DMS 273 (cell line): ENCODE results near the gene APOL5.

Experiments used
- DNase-seq: peaks from one replicate; lab custom pipeline; 2025; ENCODE audit not compliant: unreplicated experiment; lab: John Stamatoyannopoulos, UW

Gene APOL5

DNA sequence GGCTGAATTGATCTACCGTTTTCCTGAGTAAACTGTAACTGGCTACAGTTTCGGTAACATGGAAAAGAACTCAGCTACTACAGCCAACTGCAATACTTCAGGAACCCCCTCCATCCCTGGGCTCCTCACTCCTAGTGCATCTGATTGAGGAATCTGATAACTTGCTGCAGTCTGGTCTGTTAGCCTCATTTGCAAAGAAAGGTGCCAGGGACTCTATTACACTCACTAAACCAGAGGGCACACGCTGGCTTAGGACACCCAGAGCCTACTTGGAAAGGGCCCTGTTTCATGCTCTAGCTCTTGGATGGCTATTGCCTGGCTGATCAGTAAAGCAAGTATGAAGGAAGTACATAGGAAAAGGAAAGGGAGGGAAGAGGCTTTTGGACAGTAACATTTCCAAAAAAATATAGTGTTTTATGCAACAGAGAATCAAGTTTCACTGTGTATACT is 22.3 kb downstream of the APOL5 start:
- DNase-seq = no peak

- DNase-seq = no peak
Measured at GRCh38 chr22:35740616-35741015, 22.9 kb downstream of the APOL5 start.

DNA sequence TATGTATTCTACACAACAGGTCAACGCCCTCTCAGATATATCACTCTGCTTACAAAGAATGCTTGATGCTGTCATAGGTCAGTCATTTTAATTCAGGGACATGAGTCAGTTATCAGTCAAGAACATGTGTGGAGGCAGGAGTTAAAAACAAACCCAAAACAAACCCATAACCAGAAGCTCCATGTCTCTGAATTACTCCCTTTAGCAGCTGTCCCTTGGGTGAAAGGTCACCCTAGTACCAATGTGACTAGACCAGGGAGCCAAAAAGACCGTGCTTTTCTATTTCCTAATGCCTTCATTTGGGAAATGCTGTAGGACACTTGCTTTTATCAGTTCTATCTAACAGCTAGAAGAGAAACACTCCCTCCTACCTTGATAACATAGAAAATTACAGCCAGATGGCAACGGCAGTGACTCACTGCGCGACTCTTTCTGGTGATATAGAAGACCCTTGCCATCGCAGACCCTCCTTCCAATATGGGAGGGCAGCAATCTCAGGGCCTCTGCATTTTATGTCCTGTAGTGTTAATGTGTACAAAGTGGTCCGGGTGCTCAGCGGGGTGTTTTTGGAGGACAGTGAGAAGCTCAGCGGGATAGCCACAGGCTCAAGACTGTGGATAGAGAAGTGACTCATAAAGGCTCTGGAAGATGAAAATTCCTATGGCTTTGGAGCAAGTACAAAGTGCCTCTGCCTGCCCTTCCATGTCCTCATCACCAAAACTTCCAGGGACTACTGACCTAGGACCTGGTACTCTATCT is 24.8 kb downstream of the APOL5 start:
- no peak for DNase-seq

DNA sequence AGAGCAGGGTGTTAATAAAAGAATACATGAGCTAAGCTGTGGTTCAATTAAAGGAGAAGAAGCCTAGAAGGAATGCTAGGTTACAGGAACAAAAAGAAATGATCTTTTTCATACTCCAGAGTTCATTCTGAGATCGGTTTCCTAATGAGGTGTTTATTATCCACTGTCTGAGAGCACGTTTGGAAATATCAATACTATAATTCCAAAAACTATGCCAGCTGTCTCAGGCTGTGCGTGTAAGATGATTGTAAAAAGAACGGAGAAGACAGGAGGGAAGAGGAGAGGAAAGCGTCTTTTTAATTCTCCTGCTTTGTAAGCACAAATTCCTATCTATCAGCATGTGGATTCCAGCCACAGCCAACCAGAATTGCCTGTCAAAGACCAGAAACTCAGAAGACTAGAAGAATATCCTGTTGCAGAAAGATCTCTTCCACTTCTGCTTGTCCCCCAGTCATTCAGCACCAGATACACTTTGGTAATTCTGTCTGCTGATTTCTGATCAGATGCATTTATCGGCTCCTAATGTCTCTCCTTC is 25.7 kb downstream of the APOL5 start:
- no peak for DNase-seq

- no peak for DNase-seq
Measured at GRCh38 chr22:35746248-35746647, 28.6 kb downstream of the APOL5 start.

DNA sequence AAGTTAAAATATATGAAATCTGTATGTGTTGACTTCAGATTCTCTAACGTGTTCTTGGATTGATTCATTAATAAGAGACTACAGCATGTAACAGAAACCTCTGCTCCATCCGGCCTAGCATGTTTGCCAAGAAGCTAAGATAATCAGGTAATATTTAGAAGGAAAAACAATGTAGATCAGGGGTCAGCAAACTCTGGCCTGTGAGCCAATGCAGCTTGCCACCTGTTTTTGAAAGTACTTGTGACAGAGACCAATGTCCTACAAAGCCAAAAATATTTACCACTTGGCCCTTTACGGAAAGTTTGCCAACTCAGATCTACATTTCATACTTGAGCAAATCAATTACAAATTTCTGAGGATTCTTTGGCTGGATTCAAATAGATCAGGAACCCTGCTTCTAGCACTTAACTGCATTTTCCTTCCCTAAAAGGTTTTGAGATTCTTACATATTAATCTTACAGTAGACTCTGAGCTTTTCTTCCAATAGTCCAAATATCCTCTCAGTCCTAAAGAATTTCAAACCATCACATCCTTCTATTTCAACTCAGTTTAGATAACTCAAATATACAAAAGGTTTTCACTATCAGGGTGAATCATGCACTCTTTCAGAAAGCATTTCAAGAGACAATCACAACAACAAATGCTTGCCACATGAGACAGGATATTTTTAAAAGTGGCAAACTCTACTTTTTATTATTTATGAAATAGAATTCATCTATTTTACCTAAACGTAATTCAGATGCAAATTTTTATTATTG is 29.5 kb downstream of the APOL5 start:
- no peak for DNase-seq

DNA sequence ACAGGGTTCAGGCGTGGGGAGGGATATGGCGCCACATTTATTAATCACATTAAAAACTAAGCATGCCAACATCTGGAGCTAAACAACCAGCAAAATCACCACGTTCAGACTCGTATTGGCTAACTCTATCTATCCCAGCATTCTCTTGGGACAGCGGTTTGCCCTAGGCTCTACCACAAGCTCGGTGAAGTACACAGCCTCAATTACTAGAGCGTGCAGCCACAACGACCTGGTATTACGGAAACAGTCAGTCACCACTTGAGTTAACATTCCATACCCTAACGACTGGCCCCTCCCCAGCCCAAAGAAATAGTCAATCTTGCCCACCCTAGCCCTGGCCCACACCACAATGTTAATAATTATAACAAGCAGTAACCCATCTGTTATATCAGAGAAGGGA is 32.1 kb downstream of the APOL5 start:
- no peak for DNase-seq

DNA sequence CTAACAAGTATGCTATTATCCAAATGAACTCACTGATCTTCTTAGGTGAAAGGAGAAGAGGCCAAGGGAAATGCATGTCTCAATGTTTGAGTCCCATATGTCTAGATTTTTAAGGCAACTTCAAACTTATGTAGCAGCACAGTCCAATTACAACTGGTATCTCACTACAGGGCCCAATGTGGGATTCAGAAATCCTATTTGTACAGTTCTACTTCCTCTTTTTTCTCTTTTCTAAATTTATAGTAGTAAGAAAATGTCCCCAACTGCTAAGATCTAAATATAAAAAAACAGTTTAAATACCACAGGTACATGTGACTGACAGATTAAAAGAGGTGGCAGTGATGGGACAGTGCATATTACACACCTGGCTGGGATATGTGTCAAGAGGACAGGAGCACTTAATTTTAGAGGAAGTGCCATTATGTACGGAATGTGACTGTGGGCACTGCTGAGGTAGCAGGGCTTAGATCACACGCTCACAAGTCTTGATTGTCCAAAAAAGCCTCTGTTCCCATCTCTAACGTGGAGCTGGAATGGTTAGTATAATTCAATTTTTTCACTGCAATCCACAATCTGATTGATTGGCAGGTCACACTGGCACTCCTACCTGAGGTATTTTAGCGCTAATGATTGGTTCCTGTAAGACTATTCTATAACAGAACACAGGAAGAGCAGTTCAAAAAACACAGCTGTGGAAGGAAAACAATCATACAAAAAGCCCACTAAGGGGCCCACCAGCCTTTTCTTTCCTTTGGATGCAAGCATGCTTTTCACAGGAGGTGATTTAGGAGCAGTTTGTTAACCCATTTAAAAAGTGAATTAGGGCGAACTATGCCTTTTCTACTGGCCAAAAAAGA is 34.6 kb downstream of the APOL5 start:
- no peak for DNase-seq

DNA sequence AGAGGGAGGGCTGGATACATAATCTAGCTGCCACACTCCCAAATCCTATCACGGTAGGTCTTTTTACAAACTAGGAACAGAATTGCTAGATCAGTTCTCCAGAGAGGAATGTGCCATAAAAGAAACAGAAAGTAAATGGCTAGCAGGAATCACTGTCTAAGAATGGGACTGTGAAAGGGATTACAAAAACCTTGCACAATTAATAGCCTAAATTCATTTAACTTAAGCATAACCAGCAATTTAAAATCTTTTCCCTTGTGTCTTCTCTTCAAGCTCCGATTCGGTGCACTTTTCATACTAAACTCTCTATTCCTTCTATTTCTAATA is 35.2 kb downstream of the APOL5 start:
- no peak for DNase-seq

DNA sequence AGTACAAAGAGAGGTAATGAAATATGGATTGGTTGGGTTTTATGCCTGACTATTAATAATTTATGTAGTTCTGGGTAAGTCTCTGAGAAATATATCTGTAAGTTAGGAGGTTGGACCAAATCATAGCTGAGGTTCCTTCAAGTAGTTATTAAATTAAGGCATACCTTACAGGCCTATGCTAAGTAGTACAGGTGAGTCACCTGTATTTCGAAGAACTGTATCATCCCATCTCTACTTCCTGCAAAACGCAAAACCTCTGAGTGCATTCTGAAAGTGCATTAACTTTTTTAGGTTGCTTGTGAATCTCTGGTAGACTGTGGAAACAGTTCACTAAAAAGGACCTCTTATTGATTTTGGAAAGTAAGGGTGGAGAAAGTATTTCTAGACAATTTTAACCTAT is 37.1 kb downstream of the APOL5 start:
- no peak for DNase-seq

- no peak for DNase-seq
Measured at GRCh38 chr22:35756722-35757121, 39.0 kb downstream of the APOL5 start.

- DNase-seq = no peak
Measured at GRCh38 chr22:35758394-35758793, 40.7 kb downstream of the APOL5 start.

GRCh38 chr22:35761037-35761436 is 43.4 kb downstream of the APOL5 start:
- peak; percentile 21 for DNase-seq

DNA sequence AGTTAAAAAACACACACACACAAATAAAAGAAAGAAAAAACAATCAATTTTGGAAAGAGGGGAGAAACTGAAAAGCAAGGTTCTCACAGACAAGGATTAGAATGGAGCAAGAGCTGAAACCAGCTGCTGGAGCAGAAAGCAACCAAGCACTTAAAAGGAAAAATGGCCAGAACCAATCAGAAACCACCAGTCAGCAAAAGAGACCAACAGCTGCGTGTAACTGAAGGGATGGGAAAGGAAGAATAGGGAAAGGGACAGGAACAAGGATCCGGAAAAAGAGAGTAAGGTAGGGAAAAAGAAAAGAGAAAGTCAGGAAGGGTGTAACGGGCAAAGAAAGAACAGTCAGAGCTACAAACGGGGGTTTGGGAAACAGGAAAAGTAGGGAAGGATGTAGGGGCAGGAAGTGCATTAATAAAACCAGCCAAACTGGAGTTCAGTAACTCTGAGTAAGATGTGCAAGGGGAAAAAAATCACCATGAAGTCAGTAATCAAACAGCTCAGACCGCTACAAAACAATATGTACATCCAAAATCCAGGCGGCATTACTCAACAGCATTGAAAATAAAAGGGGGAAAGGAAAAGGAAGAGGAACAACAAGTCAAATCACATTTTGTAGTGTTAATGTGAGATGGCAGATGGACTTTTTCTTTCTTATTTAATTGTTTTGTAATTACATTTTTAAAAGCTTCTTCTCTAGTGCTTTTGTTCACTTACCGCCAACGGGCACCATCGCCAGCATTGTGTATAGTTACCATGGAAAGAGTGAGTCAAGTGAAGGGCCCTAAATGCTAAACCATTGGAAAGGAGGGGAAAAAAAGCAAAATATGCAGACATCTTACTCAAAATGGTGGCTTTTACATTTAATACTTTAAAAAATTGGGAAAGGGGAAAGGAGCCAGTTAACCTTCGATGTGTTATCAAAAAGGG is 49.2 kb downstream of the APOL5 start:
- no peak for DNase-seq

- no peak for DNase-seq
Measured at GRCh38 chr22:35769974-35770373, 52.3 kb downstream of the APOL5 start.

DNA sequence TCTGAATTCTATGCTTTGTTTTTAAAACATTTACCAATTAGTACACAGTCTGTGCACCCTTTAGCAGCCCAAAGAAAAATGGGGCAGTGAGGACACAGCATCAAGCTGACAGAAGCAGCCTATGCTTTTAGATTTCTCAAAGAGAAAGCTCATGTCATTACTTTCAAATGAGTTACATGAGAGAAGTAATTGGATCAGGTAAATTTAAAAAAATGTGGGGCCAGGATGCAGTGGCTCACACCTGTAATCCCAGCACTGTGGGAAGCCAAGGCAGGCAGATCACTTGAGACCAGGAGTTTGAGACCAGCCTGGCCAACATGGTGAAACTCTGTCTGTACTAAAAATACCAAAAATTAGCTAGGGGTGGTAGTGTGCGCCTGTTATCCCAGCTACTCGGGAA is 57.7 kb downstream of the APOL5 start:
- no peak for DNase-seq

- no peak for DNase-seq
Measured at GRCh38 chr22:35777335-35777975, 59.8 kb downstream of the APOL5 start.
